Measurements from ENCODE around the gene NDUFS1. TPM values are rescaled to one million over a fixed set of nuclear protein-coding genes. Genes with fewer than 3 reads are reported as not detected.

The NDUFS1 gene
- total and polyA plus RNA-seq, 2 of the 8 experiments (the other 6 are each of a cell fraction or from before 2014, with no cell fraction given), result 42.1 to 97.0 TPM

DNA sequence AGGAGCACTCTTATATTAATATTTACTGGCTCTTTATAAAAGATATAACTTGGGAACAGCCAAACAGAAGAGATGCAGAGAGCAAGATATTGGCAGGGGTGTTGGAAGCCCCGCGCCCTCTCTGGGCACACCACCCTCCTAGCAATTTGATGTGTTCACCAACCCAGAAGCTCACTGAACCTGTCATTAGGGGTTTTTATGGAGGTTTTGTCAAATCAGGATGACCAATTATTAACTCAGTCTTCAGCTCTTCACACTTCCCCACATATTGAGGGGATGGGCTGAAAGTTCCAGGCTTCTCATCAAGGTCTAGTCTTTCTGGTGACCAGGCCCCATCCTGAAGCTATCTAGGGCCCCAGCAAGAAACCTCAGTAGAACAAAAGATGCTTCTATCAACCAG, 62.4 kb downstream of the NDUFS1 start (continued):
- TF ChIP-seq, protein P1, sequence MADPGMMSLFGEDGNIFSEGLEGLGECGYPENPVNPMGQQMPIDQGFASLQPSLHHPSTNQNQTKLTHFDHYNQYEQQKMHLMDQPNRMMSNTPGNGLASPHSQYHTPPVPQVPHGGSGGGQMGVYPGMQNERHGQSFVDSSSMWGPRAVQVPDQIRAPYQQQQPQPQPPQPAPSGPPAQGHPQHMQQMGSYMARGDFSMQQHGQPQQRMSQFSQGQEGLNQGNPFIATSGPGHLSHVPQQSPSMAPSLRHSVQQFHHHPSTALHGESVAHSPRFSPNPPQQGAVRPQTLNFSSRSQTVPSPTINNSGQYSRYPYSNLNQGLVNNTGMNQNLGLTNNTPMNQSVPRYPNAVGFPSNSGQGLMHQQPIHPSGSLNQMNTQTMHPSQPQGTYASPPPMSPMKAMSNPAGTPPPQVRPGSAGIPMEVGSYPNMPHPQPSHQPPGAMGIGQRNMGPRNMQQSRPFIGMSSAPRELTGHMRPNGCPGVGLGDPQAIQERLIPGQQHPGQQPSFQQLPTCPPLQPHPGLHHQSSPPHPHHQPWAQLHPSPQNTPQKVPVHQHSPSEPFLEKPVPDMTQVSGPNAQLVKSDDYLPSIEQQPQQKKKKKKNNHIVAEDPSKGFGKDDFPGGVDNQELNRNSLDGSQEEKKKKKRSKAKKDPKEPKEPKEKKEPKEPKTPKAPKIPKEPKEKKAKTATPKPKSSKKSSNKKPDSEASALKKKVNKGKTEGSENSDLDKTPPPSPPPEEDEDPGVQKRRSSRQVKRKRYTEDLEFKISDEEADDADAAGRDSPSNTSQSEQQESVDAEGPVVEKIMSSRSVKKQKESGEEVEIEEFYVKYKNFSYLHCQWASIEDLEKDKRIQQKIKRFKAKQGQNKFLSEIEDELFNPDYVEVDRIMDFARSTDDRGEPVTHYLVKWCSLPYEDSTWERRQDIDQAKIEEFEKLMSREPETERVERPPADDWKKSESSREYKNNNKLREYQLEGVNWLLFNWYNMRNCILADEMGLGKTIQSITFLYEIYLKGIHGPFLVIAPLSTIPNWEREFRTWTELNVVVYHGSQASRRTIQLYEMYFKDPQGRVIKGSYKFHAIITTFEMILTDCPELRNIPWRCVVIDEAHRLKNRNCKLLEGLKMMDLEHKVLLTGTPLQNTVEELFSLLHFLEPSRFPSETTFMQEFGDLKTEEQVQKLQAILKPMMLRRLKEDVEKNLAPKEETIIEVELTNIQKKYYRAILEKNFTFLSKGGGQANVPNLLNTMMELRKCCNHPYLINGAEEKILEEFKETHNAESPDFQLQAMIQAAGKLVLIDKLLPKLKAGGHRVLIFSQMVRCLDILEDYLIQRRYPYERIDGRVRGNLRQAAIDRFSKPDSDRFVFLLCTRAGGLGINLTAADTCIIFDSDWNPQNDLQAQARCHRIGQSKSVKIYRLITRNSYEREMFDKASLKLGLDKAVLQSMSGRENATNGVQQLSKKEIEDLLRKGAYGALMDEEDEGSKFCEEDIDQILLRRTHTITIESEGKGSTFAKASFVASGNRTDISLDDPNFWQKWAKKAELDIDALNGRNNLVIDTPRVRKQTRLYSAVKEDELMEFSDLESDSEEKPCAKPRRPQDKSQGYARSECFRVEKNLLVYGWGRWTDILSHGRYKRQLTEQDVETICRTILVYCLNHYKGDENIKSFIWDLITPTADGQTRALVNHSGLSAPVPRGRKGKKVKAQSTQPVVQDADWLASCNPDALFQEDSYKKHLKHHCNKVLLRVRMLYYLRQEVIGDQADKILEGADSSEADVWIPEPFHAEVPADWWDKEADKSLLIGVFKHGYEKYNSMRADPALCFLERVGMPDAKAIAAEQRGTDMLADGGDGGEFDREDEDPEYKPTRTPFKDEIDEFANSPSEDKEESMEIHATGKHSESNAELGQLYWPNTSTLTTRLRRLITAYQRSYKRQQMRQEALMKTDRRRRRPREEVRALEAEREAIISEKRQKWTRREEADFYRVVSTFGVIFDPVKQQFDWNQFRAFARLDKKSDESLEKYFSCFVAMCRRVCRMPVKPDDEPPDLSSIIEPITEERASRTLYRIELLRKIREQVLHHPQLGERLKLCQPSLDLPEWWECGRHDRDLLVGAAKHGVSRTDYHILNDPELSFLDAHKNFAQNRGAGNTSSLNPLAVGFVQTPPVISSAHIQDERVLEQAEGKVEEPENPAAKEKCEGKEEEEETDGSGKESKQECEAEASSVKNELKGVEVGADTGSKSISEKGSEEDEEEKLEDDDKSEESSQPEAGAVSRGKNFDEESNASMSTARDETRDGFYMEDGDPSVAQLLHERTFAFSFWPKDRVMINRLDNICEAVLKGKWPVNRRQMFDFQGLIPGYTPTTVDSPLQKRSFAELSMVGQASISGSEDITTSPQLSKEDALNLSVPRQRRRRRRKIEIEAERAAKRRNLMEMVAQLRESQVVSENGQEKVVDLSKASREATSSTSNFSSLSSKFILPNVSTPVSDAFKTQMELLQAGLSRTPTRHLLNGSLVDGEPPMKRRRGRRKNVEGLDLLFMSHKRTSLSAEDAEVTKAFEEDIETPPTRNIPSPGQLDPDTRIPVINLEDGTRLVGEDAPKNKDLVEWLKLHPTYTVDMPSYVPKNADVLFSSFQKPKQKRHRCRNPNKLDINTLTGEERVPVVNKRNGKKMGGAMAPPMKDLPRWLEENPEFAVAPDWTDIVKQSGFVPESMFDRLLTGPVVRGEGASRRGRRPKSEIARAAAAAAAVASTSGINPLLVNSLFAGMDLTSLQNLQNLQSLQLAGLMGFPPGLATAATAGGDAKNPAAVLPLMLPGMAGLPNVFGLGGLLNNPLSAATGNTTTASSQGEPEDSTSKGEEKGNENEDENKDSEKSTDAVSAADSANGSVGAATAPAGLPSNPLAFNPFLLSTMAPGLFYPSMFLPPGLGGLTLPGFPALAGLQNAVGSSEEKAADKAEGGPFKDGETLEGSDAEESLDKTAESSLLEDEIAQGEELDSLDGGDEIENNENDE (IDR thresholded peaks at IDR 0.05; ENCODE audit: insufficient replicate concordance, low read length), result no peak
- TF ChIP-seq CBX5 (IDR thresholded peaks at IDR 0.05; ENCODE audit: low read depth, low read length), result no peak
- no peak for TF ChIP-seq EP300 (IDR thresholded peaks at IDR 0.05; ENCODE audit: borderline replicate concordance in 1 of 2, low read depth in 2 of 2, low read length in 2 of 2)
- no peak for TF ChIP-seq SP4 (IDR thresholded peaks at IDR 0.05; ENCODE audit: low read length)
- no peak for TF ChIP-seq BACH1 (IDR thresholded peaks at IDR 0.05; ENCODE audit: low read length)

All from H1 (cell line).